NCI-H345 (cell line): Measurements from ENCODE around the gene SLC8A2.

Source experiments
- DNase-seq: peaks from one replicate; lab custom pipeline; 2025; lab: John Stamatoyannopoulos, UW

SLC8A2 gene

GRCh38 chr19:47459477-47459876 lies 12.2 kb downstream of the SLC8A2 start:
- no peak for DNase-seq

GRCh38 chr19:47458672-47459071 lies 13.0 kb downstream of the SLC8A2 start:
- no peak for DNase-seq

- DNase-seq = no peak
These were observed 14.8 kb downstream of the SLC8A2 start for GRCh38 chr19:47456721-47457474.

GRCh38 chr19:47450478-47450877 lies 21.2 kb downstream of the SLC8A2 start:
- DNase-seq = no peak

- DNase-seq = no peak
These were observed 23.3 kb downstream of the SLC8A2 start for GRCh38 chr19:47448360-47448727.

- DNase-seq = peak; percentile 40
These were observed 24.0 kb downstream of the SLC8A2 start for GRCh38 chr19:47447470-47448359.

- DNase-seq = peak; percentile 34
These were observed 24.9 kb downstream of the SLC8A2 start for GRCh38 chr19:47446534-47447469.

GRCh38 chr19:47445937-47446402 lies 25.7 kb downstream of the SLC8A2 start:
- peak; percentile 40 for DNase-seq

GRCh38 chr19:47445527-47445926 lies 26.2 kb downstream of the SLC8A2 start:
- no peak for DNase-seq

- DNase-seq = no peak
These were observed 27.3 kb downstream of the SLC8A2 start for GRCh38 chr19:47444388-47444821.

GRCh38 chr19:47443331-47443730 lies 28.4 kb downstream of the SLC8A2 start:
- DNase-seq = no peak

- DNase-seq = no peak
These were observed 32.9 kb downstream of the SLC8A2 start for GRCh38 chr19:47438793-47439220.

GRCh38 chr19:47437500-47437899 lies 34.2 kb downstream of the SLC8A2 start:
- DNase-seq = no peak

GRCh38 chr19:47436712-47437401 lies 34.8 kb downstream of the SLC8A2 start:
- DNase-seq = peak; percentile 59

- no peak for DNase-seq
These were observed 35.7 kb downstream of the SLC8A2 start for GRCh38 chr19:47435883-47436417.

- no peak for DNase-seq
These were observed 36.5 kb downstream of the SLC8A2 start for GRCh38 chr19:47435196-47435595.

- no peak for DNase-seq
These were observed 37.6 kb downstream of the SLC8A2 start for GRCh38 chr19:47434088-47434487.

GRCh38 chr19:47433121-47433520 lies 38.6 kb downstream of the SLC8A2 start:
- no peak for DNase-seq

GRCh38 chr19:47432499-47432898 lies 39.2 kb downstream of the SLC8A2 start:
- no peak for DNase-seq

- no peak for DNase-seq
These were observed 39.6 kb downstream of the SLC8A2 start for GRCh38 chr19:47432091-47432490.
